ENCODE data around the gene LTB.
A peak's percentile ranks its signal among the peaks of the same experiment; 100 is the strongest.
"Not testable (repeated sequence)": the region's sequence is repeated elsewhere in the genome, so short reads cannot be mapped to it uniquely, and the experiment has no call there.

LTB gene

GRCh38 chr6:31607317-31607716 lies 25.1 kb upstream of the LTB start:
- DNase-seq: no peak

DNA sequence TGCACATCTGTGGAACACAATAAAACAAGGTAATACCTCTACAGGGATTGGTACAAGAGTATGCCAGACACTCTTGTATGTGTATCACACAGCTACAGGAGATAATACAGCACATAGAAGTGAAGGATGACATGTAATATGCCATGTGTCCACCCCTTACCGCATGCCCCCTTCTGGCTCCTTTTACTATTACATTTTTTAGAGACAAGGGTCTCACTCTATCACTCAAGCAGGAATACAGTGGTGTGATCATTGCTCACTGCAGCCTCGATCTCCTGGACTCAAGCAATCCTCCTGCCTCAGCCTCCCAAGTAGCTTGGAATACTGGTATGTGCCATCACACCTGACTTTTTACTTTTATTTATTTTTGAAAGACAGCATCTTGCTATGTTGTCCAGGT lies 14.8 kb upstream of the LTB start:
- no peak for DNase-seq

GRCh38 chr6:31592396-31592771 lies 10.2 kb upstream of the LTB start:
- no peak for DNase-seq

DNA sequence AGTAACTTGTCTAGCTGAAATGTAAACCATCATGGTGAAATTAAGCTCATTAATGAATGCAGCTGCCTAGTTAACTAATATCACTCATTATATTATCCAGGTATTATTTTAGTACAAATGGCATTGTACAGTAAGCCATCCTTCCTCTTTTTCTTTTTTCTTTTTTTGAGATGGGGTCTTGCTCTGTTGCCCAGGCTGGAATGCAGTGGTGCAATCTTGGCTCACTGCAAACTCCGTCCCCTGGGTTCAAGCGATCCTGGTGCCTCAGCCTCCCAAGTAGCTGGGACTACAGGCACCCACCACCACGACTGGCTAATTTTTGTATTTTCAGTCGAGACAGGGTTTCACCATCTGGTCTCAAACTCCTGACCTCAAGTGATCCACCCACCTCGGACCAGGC lies 8.5 kb upstream of the LTB start:
- DNase-seq: not testable (repeated sequence)

- DNase-seq: no peak
Measured at GRCh38 chr6:31588871-31589650, 6.8 kb upstream of the LTB start.

GRCh38 chr6:31587791-31588777 lies 5.9 kb upstream of the LTB start:
- no peak for DNase-seq

- no peak for DNase-seq
Measured at GRCh38 chr6:31586599-31587281, 4.5 kb upstream of the LTB start.

DNA sequence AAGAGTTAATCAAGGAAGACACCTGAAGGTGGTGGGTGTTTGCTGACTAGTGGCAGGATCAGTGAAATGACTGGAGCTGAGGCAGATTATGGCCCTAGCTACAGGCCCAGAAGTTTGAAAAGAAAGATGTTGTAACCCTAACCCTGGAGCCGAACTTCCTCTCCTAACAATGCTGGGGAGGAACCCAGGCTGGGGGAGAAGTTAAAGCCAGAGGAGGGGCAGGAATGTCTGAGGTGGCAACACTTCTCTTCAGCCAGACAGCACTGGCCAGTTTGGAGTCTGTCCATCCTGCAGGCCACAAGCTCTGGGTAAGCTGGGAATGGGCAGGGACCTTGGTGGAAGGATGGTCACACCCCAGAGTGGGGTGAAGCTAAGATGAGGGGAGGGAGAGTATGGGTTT lies 3.8 kb upstream of the LTB start, which contains the start of gene LST1:
LST1 (plus strand) TSS at position 270 of the 400 bp plus-strand sequence. CDS start 1,023 bp downstream, outside the sequence.
- DNase-seq: no peak

- no peak for DNase-seq
Measured at GRCh38 chr6:31585491-31585890, 3.3 kb upstream of the LTB start.

DNA sequence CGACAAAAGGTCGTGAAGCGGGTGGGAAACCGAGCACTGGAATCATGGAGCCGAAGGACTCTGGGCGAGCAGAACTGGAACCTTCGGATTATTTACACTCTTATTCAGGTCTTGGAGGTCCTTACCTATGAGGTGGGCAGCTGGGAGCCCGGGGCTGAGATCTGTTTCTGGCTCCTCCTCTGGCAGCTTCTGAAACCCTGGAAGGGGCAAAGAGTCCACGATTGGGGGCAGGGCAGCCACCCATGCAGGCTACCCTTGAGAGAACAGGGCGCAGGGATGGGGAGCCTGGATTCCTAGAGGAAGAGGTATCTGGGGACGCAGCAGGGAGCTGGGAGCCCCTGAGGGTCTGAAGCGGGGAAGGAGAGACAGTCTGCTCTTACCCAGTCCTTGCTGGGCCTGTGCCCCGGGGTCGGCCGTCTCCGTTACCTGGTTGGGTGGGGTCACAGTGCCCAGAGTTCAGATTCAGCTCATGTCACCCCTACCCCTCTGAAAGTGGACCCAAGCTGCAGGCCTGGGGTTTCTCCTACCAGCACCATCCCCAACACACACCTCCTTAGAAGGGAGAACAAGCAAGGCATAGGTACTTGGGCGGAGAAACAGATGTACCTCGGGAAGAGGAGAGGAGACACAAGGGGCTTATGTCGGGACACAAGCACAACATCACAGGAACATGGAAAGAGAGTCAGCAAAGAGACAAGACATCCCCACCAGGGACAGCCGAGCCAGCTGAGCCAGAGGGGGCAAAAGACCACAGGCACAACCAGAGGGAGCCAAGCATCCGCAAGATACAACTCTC lies 592 bp downstream of the LTB start:
- DNase-seq: no peak

- DNase-seq: peak; percentile 46
Measured at GRCh38 chr6:31580807-31581433, 1.3 kb downstream of the LTB start.

- DNase-seq: no peak
Measured at GRCh38 chr6:31580438-31580740, 1.8 kb downstream of the LTB start.

- no peak for DNase-seq
Measured at GRCh38 chr6:31579546-31580437, 2.4 kb downstream of the LTB start.

DNA sequence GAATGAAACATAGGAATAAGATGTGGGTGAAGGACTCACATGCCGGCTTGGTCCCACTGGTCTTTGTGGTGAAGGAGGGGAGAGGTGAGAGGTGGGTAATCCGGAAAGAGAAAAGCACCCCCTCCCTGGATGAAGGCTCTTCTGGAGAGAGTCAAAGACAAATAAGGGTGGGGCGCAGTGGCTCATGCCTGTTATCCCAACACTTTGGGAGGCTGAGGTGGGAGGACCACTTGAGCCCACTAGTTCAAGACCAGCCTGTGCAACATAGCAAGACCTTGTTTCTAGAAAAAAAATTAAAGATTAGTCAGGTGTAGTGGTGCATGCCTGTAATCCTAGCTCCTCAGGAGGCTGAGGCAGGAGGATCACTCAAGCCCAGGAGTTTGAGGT lies 3.1 kb downstream of the LTB start:
- no peak for DNase-seq

DNA sequence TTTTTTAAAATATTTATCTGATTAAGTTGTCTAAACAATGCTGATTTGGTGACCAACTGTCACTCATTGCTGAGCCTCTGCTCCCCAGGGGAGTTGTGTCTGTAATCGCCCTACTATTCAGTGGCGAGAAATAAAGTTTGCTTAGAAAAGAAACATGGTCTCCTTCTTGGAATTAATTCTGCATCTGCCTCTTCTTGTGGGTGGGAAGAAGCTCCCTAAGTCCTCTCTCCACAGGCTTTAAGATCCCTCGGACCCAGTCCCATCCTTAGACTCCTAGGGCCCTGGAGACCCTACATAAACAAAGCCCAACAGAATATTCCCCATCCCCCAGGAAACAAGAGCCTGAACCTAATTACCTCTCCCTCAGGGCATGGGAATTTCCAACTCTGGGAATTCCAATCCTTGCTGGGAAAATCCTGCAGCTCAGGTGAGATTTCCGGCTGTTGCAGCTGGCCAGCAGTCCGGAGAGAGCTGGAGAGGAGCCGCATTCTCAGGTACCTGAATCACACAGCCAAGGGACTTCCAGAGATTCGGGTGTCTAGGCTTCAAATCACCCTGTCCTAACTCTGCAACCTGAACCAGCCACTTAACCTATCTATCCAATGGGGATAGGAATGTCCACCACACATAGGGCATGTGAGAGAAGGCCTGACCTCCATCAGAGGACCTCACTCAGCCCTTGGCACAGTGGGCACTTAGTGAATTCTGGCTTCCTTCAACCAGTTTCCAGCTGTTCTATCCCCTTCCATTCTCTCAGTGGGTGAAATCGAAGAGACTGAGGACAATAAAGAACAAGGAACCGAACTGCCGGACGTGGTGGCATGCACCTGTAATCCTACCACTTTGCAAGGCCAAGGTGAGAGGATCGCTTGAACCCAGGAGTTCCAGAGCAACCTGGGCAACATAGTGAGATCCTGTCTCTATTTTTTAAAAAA lies 3.8 kb downstream of the LTB start:
- DNase-seq: no peak

- no peak for DNase-seq
Measured at GRCh38 chr6:31577579-31577966, 4.7 kb downstream of the LTB start.

DNA sequence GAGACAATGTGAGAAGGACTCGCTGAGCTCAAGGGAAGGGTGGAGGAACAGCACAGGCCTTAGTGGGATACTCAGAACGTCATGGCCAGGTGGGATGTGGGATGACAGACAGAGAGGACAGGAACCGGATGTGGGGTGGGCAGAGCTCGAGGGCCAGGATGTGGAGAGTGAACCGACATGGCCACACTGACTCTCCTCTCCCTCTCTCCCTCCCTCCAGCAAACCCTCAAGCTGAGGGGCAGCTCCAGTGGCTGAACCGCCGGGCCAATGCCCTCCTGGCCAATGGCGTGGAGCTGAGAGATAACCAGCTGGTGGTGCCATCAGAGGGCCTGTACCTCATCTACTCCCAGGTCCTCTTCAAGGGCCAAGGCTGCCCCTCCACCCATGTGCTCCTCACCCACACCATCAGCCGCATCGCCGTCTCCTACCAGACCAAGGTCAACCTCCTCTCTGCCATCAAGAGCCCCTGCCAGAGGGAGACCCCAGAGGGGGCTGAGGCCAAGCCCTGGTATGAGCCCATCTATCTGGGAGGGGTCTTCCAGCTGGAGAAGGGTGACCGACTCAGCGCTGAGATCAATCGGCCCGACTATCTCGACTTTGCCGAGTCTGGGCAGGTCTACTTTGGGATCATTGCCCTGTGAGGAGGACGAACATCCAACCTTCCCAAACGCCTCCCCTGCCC lies 5.2 kb downstream of the LTB start:
- DNase-seq: no peak

- DNase-seq: no peak
Measured at GRCh38 chr6:31575952-31576685, 6.1 kb downstream of the LTB start.

All from NCI-H2029 (cell line).